Astrocyte of the spinal cord (primary cell): ENCODE data around the gene PIK3AP1.
A peak's percentile ranks its signal among the peaks of the same experiment; 100 is the strongest.
"Not testable (repeated sequence)": the region's sequence is repeated elsewhere in the genome, so short reads cannot be mapped to it uniquely, and the experiment has no call there.

Source experiments
- DNase-seq: peaks from one replicate; pipeline ENCODE4 v3.0.0; 2011; ENCODE audit warnings: low read depth, low spot score
- H3K4me3 ChIP-seq: 2 replicates; pipeline ENCODE4 v1.5.1; 2011; ENCODE audit warnings: low read depth, mild to moderate bottlenecking, low read length, moderate library complexity
- CTCF ChIP-seq: IDR thresholded peaks from 2 replicates; pipeline ENCODE4 v1.5.1; 2012; ENCODE audit warnings: low read depth, mild to moderate bottlenecking, low read length, inconsistent platforms
- in situ Hi-C: cut with HindIII; loops from 2 replicates; pipeline ENCODE4 v1.10.0; 2017; ENCODE audit warnings: low sequenced_read_pairs

Gene PIK3AP1

GRCh38 chr10:96745950-96746349 lies 25.6 kb upstream of the PIK3AP1 start:
- no peak overlapping the region for H3K4me3 ChIP-seq
- in situ Hi-C loops: no loop called here
- DNase-seq: no peak
- no peak for TF ChIP-seq CTCF

GRCh38 chr10:96743988-96744585 lies 23.8 kb upstream of the PIK3AP1 start:
- DNase-seq: peak; percentile 18
- H3K4me3 ChIP-seq: no peak overlapping the region

GRCh38 chr10:96741557-96741956 lies 21.2 kb upstream of the PIK3AP1 start:
- H3K4me3 ChIP-seq, in situ Hi-C loops, DNase-seq: not testable (repeated sequence)

More at GRCh38 chr10:96743988-96744585, 23.8 kb upstream of the PIK3AP1 start:
- TF ChIP-seq CTCF: peak; percentile 31
- in situ Hi-C loops: no loop called here

- TF ChIP-seq CTCF: no peak
- H3K4me3 ChIP-seq: no peak overlapping the region
- in situ Hi-C loops: no loop called here
- no peak for DNase-seq
Observed at GRCh38 chr10:96740579-96741281, 20.4 kb upstream of the PIK3AP1 start.

- in situ Hi-C loops: no loop called here
- no peak for DNase-seq
- H3K4me3 ChIP-seq: no peak overlapping the region
- no peak for TF ChIP-seq CTCF
Observed at GRCh38 chr10:96740141-96740540, 19.8 kb upstream of the PIK3AP1 start.

GRCh38 chr10:96737307-96737902 lies 17.1 kb upstream of the PIK3AP1 start:
- DNase-seq, H3K4me3 ChIP-seq, in situ Hi-C loops: not testable (repeated sequence)

GRCh38 chr10:96724621-96725020 lies 4.3 kb upstream of the PIK3AP1 start:
- TF ChIP-seq CTCF: no peak
- in situ Hi-C loops: no loop called here
- H3K4me3 ChIP-seq: no peak overlapping the region
- no peak for DNase-seq
